ENCODE data around the gene FAM20C.

The FAM20C gene

GRCh38 chr7:154096-154799 is 38.1 kb upstream of the FAM20C start:
- no peak for TF ChIP-seq CTCF (IDR thresholded peaks at IDR 0.05; ENCODE audit: low read depth, low read length)
- H3K4me3 ChIP-seq (ENCODE audit: low read depth, low read length) = no peak overlapping the region

GRCh38 chr7:155469-155900 is 36.9 kb upstream of the FAM20C start:
- no peak overlapping the region for H3K4me3 ChIP-seq (ENCODE audit: low read depth, low read length)
- no peak for TF ChIP-seq CTCF (IDR thresholded peaks at IDR 0.05; ENCODE audit: low read depth, low read length)

- no peak overlapping the region for H3K4me3 ChIP-seq (ENCODE audit: low read depth, low read length)
- TF ChIP-seq CTCF (IDR thresholded peaks at IDR 0.05; ENCODE audit: low read depth, low read length) = no peak
Measured at GRCh38 chr7:156111-157007, 36.0 kb upstream of the FAM20C start.

GRCh38 chr7:157008-157310 is 35.4 kb upstream of the FAM20C start:
- TF ChIP-seq CTCF (IDR thresholded peaks at IDR 0.05; ENCODE audit: low read depth, low read length) = no peak

GRCh38 chr7:157771-158625 is 34.4 kb upstream of the FAM20C start:
- no peak for TF ChIP-seq CTCF (IDR thresholded peaks at IDR 0.05; ENCODE audit: low read depth, low read length)
- no peak overlapping the region for H3K4me3 ChIP-seq (ENCODE audit: low read depth, low read length)

More at GRCh38 chr7:157008-157310, 35.4 kb upstream of the FAM20C start:
- no peak overlapping the region for H3K4me3 ChIP-seq (ENCODE audit: low read depth, low read length)

GRCh38 chr7:158771-159170 is 33.6 kb upstream of the FAM20C start:
- no peak for TF ChIP-seq CTCF (IDR thresholded peaks at IDR 0.05; ENCODE audit: low read depth, low read length)
- H3K4me3 ChIP-seq (ENCODE audit: low read depth, low read length) = no peak overlapping the region
